ENCODE measurements around the gene RINT1. TPM values are rescaled to one million over a fixed set of nuclear protein-coding genes. Genes with fewer than 3 reads are reported as not detected.

Gene RINT1
- total and polyA plus RNA-seq, 2 of the 13 experiments (the other 11 are each of a cell fraction or from before 2014, with no cell fraction given): 14.7 to 19.3 TPM

- Histone ChIP-seq H4K20me1 (ENCODE audit: insufficient read depth, low read length) (no peaks in the 10 kb centered on the region), H3K27me3 (ENCODE audit: control insufficient read depth in 1 of 2, insufficient read depth in 2 of 2, low read length in 2 of 2) (no peaks in the 10 kb centered on the region), H3K9ac (ENCODE audit: insufficient read depth, low read depth, low read length) (no peak overlapping the region), H3K4me2 (ENCODE audit: low read depth, low read length) (no peak overlapping the region), H3K4me3 (replicated peaks in 1 of 3; ENCODE audit: insufficient read depth in 1 of 3, low read depth in 2 of 3, low read length in 3 of 3) (no peak overlapping the region), H2AFZ (ENCODE audit: low read length) (no peak overlapping the region), H3K9me3 (ENCODE audit: low read length) (no peaks in the 10 kb centered on the region), H3K79me2 (ENCODE audit: insufficient read depth, low read length) (no peaks in the 10 kb centered on the region), H3K36me3 (replicated peaks in 1 of 2; ENCODE audit: control insufficient read depth in 1 of 2, insufficient read depth in 2 of 2, low read length in 2 of 2) (peaks cover 0 to 2% of the 10 kb centered on the region in 2 experiments; a peak in 1 of 5 replicates), H3K4me1 (ENCODE audit: insufficient read depth, low read length) (no peaks in the 10 kb centered on the region), H3K27ac (ENCODE audit: extremely low read length, insufficient read depth, low read length) (no peak overlapping the region)
- BruUV-seq (replicated peaks): no TSS peak
- in situ Hi-C loops (cut with HindIII; ENCODE audit: extremely low pct_ligation_motif_present, low pct_unique_long_range_greater_than_20kb): no loop called here
- intact Hi-C loops (cut with micrococcal nuclease; ENCODE audit: unreplicated experiment): no loop called here
- WGBS (ENCODE audit: low lambda C conversion rate): 91% methylated on average over 7 of the region's 8 CpGs
- CTCF ChIA-PET (ENCODE audit: low intra/inter-chr PET ratio, low total read pairs): no interaction called here
- POLR2A ChIA-PET: no interaction called here
- no peak for DNase-seq (ENCODE audit: low spot score)
- FAIRE-seq: no peak
- no peak for ATAC-seq
- TF ChIP-seq ZNF3 (CRISPR knock-in tag; IDR thresholded peaks at IDR 0.05): no peak
- TF ChIP-seq ZNF572 (CRISPR knock-in tag; IDR thresholded peaks at IDR 0.05): no peak
- no peak for TF ChIP-seq GZF1 (CRISPR knock-in tag; IDR thresholded peaks at IDR 0.05)
- no peak for TF ChIP-seq KDM1A (CRISPR knock-in tag; IDR thresholded peaks at IDR 0.05)
- no peak for TF ChIP-seq PTBP1 (IDR thresholded peaks at IDR 0.05; ENCODE audit: low read depth, low read length, poor library complexity, severe bottlenecking)
- TF ChIP-seq ZFY (CRISPR knock-in tag; IDR thresholded peaks at IDR 0.05): no peak
- no peak for TF ChIP-seq GTF2F1 (IDR thresholded peaks at IDR 0.05; ENCODE audit: low read length)
- TF ChIP-seq ZSCAN29 (CRISPR knock-in tag; conservative IDR thresholded peaks at IDR 0.05): no peak
- TF ChIP-seq ZNF318 (CRISPR knock-in tag; IDR thresholded peaks at IDR 0.05): no peak
- no peak for TF ChIP-seq KAT7 (CRISPR knock-in tag; IDR thresholded peaks at IDR 0.05; ENCODE audit: borderline replicate concordance)
- TF ChIP-seq ZNF790 (CRISPR knock-in tag; IDR thresholded peaks at IDR 0.05; ENCODE audit: borderline replicate concordance): no peak
- no peak for TF ChIP-seq NONO (IDR thresholded peaks at IDR 0.05)
- TF ChIP-seq NONO (CRISPR knock-in tag; conservative IDR thresholded peaks at IDR 0.05): no peak
- TF ChIP-seq HHEX (CRISPR knock-in tag; IDR thresholded peaks at IDR 0.05): no peak
- no peak for TF ChIP-seq CBX1 (IDR thresholded peaks at IDR 0.05; ENCODE audit: low read depth)
- no peak for TF ChIP-seq BATF2 (CRISPR knock-in tag; IDR thresholded peaks at IDR 0.05)
- TF ChIP-seq NFIB (CRISPR knock-in tag; IDR thresholded peaks at IDR 0.05; ENCODE audit: borderline replicate concordance): no peak
These were observed 78.3 kb downstream of the RINT1 start for GRCh38 chr7:105610165-105610930.
